GM19328 (cell line): ENCODE data around the gene TTC33.

Experiments used
- ATAC-seq: cut with Tn5 transposase; IDR thresholded peaks from one replicate; pipeline ENCODE4 v1.9.1; 2021; ENCODE audit warnings: mild to moderate bottlenecking, moderate library complexity; ENCODE audit not compliant: unreplicated experiment

Gene TTC33

GRCh38 chr5:40616781-40617180 is 139.0 kb downstream of the TTC33 start:
- ATAC-seq: no peak

GRCh38 chr5:40615586-40616170 is 140.1 kb downstream of the TTC33 start:
- no peak for ATAC-seq

- no peak for ATAC-seq
Measured at GRCh38 chr5:40614923-40615585, 140.7 kb downstream of the TTC33 start.

- no peak for ATAC-seq
Measured at GRCh38 chr5:40614466-40614865, 141.3 kb downstream of the TTC33 start.

- ATAC-seq: no peak
Measured at GRCh38 chr5:40607202-40607601, 148.6 kb downstream of the TTC33 start.

- ATAC-seq: no peak
Measured at GRCh38 chr5:40606077-40606765, 149.5 kb downstream of the TTC33 start.

GRCh38 chr5:40605295-40605958 is 150.3 kb downstream of the TTC33 start:
- ATAC-seq: no peak

GRCh38 chr5:40603378-40603777 is 152.4 kb downstream of the TTC33 start:
- no peak for ATAC-seq

- ATAC-seq: no peak
Measured at GRCh38 chr5:40601198-40601868, 154.4 kb downstream of the TTC33 start.

- ATAC-seq: no peak
Measured at GRCh38 chr5:40600383-40600782, 155.4 kb downstream of the TTC33 start.

- no peak for ATAC-seq
Measured at GRCh38 chr5:40599676-40600075, 156.1 kb downstream of the TTC33 start.

- ATAC-seq: no peak
Measured at GRCh38 chr5:40594811-40595210, 160.9 kb downstream of the TTC33 start.

GRCh38 chr5:40591727-40592396 is 163.9 kb downstream of the TTC33 start:
- ATAC-seq: peak; percentile 83

- no peak for ATAC-seq
Measured at GRCh38 chr5:40587376-40587775, 168.4 kb downstream of the TTC33 start.

GRCh38 chr5:40585537-40586267 is 170.1 kb downstream of the TTC33 start:
- ATAC-seq: no peak

- no peak for ATAC-seq
Measured at GRCh38 chr5:40584054-40584453, 171.7 kb downstream of the TTC33 start.

- peak; percentile 93 for ATAC-seq
Measured at GRCh38 chr5:40578501-40579451, 177.0 kb downstream of the TTC33 start.

GRCh38 chr5:40577718-40578117 is 178.0 kb downstream of the TTC33 start:
- no peak for ATAC-seq

- no peak for ATAC-seq
Measured at GRCh38 chr5:40575921-40576320, 179.8 kb downstream of the TTC33 start.
